Stimulated activated naive CD8-positive, alpha-beta T cell treated with anti-CD3 and anti-CD28 coated beads, Interleukin-15, Interleukin-2, amounts not matched to agents 100 U/mL and 50 U/mL, for 24 hours (primary cell): ENCODE data around the gene ZFP3.
A peak's percentile ranks its signal among the peaks of the same experiment; 100 is the strongest.
"Not testable (repeated sequence)": the region's sequence is repeated elsewhere in the genome, so short reads cannot be mapped to it uniquely, and the experiment has no call there.

ENCODE experiments used
- ATAC-seq: fragments of 150-1000 bp; cut with Tn5 transposase; one replicate; pipeline ENCODE4 v1.10.0; 2021
- DNase-seq: peaks from one replicate; pipeline ENCODE4 v3.0.0; 2021

The ZFP3 gene

DNA sequence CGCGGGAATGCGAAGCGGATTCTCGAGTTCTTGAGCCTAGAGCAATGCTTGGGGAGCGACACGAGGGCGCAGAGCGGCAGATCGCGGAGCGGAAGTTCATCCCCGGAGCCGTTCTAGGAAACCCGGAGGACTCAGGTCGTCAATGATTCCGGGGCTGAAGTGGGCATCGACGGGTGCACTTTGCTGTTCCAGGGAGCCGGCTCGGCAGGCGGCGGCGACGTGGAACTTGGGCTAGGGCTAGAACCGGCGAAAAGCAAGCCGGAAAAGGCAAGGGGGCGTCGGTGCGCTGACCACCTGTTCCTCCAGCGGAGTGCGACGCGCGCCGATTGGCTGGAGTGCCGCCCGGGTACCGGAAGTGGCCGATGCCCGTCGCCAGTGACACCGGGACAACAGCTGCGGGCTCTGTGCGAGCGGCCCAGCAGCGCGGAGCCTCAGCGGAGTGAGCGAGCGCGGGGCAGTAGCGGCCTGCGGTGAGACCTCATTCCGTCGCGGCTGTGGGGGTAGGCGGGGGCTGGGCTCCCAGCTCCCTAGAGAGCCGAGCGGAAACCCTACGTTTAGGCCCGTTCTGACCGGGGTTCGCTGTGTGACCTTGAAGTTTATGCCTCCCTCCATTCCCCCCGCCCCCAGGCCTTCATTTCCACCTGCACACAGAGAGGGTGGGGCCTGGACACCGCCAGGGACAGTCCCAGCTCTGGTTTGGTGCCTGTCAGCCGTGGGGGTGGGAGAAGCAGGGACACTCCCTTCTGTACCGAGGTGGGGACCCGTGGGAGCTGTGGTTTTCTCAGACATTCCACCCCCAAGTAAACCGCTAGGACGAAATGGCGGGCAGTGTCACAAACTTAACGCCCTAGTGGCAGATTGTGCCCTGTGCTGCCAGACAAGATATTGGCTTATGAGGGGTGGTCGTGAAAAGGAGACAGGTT is at the start of gene ZFP3:
ZFP3 (plus strand) TSS at position 362 of the 923 bp plus-strand sequence. CDS start 13,038 bp downstream, outside the sequence.
- DNase-seq (peak; percentile 81), ATAC-seq (peak; percentile 90)

DNA sequence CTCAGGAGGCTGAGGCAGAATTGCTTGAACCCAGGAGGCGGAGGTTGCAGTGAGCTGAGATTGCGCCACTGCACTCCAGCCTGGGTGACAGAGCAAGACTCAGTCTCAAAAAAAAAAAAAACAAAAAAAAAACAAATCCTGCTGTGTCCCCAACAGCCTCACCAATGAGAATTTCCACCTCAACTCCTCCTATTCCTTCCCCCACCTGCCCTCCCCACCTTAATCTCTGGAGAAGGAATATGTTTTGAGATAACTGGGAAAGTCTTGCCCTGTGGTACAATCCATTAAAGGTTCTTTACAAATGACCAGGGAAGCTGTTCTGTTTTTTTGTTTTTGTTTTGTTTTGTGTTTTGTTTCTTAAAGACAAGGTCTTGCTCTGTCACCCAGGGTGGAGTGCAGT is 48.1 kb upstream of the ZFP3 start:
- ATAC-seq, DNase-seq: not testable (repeated sequence)

DNA sequence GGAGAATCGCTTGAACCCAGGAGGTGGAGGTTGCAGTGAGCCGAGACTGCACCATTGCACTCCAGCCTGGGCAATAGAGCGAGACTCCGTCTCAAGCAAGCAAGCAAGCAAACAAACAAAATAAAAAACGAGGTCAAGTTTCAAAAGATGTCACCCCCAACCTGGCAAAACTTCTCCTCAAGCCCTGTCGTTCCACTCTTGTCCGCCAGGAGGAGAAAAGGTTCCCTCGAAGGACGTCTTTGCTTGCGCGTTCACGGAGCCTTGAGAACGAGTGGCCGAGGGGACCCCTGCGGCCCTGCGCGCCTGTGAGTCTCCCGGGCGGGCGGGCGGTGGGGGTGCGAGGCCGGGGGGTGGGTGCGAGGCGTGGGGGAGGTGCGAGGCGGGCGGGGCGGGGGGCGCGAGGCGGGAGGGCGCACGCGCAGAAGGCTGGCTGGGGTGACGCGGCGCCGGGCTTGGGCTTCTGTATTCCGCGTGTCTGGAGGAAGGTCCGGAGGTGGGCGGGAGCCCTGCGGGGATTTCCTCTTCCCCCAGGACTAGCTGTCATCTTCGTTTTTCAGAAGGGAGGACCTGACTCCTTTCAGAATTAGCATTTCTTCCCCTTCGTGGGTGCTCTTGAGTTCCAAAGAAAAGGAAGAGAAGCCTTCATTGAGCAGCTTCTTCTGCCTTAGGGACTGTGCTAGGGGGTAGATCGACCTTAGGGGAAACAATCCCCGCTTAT is 46.7 kb upstream of the ZFP3 start:
- peak; percentile 87 for DNase-seq

DNA sequence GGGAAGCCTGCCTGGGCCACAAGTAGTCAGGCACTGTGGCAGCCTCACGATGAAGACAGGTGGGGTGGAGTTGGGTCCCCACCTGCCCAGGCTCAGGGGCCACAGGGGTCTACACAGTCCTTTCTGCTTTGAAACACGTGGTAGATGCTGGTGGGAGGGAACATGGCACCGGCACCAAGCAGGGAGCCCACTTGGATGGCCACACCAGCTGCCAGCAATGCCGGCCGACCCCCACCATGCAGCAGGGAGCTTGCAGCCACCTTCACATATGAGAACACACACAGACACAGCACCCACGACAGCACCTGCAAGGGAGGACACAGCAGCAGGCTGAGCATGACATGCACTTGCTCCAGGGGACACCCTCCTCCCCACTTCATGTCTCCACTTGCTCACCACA is 45.4 kb upstream of the ZFP3 start:
- no peak for ATAC-seq
- DNase-seq: no peak

More for the DNA sequence above, 46.7 kb upstream of the ZFP3 start:
- peak; percentile 91 for ATAC-seq

DNA sequence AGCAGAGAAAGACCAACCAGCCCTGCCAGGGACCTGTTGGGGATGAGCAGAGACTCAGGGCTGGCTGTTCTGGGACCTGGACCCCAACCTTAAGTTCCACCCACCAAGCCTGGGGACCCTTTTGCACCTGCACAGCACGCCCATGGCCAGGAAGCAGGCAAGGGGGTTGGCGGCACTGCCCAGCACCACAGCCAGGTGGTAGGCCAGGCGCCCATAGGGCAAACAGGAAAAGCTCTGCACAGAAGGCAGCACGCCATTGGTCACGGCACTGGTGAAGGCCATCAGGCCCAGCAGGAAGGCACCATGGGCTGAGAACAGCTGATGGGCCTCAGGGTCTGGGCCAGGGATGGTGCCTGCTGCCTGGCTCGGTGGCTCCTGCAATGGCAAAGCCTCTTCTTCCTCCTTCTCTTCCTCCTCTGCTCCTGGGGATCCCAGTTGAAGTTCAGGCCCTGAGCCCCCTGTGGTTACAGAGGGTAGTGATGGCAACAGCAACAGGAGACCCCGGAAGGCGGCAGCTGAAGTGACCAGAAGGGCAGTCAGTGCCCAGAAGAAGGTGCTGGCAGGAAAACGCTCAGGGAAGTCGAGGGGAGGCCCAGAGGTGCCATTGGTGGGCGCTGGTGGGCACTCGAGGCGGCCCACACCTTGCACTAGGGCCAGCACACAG is 44.8 kb upstream of the ZFP3 start:
- DNase-seq (no peak), ATAC-seq (no peak)

DNA sequence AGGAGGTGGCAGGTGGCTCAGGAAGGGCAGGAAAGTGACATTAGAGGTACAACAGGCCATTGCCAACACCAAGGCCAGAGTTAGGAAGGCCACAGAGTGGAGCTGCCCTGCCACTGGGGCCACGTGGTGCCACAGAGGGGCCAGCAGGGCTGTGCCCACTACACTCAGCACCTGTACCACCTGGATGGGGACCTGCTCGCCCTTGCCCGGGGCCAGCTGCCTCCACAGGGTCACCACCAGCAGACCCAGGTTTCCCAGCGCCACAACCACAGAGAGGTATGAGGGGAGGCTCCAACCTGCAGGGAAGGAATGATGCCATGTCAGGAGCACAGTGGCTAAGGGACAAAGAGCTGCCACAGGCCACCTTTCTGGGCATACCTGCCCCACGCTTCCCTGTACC is 44.2 kb upstream of the ZFP3 start:
- DNase-seq (no peak), ATAC-seq (no peak)

DNA sequence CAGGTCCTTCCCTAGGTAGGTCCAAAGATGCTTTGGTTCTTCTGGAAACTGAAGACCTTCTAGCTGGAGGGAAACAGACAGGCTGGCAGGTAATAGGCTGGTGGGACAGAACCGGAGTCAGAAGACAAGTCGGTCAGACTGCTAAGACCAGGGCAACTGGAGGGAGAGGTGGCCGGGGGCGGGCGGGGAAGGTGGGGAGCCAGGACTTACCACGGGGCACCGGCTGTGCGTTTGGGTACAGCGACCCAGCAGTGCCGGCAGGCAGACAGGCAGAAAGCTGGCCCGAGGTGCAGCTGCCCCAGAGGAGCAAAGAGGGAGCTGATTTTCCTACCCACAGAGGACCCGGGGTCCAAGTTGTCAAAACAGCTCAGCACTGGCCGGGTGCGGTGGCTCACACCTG is 43.6 kb upstream of the ZFP3 start:
- no peak for DNase-seq
- no peak for ATAC-seq

DNA sequence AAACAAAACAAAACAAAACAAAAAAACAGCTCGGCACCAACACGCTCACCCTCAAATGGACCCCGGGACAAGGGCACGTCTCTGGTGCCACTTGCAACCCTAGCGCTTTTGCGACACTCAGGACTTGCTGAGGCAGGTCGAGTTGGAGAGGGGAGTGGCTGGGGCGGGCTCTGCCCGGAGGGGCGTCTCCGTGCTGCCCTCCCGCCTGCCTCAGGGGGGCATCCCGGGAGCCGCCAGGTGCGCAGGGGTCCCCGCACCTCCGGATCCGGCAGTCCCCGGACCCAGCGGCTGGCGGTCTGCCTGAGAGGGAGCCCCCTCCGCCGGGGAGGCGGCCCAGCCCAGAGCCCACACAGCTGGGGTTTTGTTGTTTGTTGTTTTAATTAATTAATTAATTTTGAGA is 43.0 kb upstream of the ZFP3 start, which contains the start of gene SLC52A1:
SLC52A1 (minus strand) TSS at position 112 of the 400 bp plus-strand sequence. CDS start 820 bp downstream, outside the sequence.
- no peak for ATAC-seq

DNA sequence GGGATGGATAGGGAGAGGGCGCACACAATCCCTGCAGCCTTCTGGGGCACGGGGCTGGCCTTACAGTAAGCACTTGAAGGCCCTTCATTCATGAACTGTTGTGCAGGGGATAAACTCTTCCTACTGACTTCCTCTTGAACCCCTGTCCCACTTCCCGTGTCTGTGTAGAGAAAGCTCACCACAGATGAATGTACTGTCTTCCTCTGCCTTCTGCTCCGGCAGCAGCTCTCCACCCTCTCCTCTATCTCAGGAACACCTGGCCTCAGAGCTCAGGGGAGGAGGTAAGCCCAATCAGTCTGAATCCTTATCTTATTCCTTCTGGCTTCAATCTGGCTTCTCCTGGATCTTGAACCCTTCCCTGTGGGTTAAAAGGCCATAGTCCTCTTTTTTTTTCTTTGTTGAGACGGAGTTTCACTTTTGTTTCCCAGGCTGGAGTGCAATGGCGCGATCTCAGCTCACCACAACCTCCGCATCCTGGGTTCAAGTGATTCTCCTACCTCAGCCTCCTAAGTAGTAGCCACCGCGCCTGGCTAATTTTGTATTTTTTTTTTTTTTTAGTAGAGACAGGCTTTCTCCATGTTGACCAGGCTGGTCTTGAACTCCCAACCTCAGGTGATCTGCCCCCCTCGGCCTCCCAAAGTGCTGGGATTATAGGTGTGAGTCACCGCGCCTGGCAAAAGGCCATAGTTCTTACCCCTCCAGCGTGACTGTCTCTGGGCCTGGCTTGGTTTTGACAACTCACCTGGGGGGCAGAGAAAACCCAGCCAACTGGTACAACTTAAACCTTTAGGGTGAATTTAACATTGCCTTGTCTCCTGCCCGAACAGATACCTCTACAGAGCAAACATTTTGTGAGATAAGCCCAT is 35.9 kb upstream of the ZFP3 start:
- DNase-seq: peak; percentile 27
- peak; percentile 28 for ATAC-seq

More for the DNA sequence above, 43.0 kb upstream of the ZFP3 start, which contains the start of gene SLC52A1:
- DNase-seq: no peak

DNA sequence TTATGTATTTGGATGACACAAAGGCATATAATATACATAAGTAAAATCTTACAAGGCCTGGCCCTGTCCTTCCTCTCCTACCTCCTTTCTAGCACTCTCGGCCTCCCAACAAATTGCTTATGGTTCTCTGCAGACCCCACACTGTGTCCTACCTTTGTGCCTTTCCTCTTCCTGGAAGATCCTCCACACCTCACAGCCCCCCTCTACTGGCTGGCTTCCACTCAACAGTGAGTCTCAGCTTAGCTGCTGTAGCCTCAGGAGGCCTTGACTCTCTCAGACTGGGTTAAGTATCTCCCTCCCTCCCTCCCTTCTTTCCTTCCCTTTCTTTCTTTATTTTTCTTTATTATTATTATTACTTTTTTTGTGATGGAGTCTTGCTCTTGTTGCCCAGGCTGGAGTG is 34.7 kb upstream of the ZFP3 start:
- no peak for ATAC-seq
- no peak for DNase-seq

DNA sequence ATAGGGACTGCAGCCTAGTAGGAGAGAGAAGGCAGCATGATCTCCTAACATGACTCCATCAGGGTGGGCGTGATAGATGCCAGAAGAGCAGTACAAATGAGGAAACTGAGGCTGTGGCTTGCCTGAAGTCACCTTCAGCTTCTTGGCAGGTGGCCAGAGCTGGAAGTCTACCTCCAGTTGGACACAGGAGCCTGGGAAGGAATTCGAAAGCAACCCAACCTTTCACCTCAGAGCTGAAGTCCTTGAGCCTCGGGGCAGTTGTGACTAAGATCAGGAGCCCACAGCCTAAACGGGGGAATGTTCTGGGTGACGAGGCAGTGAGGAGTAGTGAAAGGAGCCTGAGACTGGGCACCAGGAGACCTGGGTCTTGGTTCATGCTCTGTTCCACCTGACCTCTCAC is 33.6 kb upstream of the ZFP3 start:
- DNase-seq (no peak), ATAC-seq (no peak)

DNA sequence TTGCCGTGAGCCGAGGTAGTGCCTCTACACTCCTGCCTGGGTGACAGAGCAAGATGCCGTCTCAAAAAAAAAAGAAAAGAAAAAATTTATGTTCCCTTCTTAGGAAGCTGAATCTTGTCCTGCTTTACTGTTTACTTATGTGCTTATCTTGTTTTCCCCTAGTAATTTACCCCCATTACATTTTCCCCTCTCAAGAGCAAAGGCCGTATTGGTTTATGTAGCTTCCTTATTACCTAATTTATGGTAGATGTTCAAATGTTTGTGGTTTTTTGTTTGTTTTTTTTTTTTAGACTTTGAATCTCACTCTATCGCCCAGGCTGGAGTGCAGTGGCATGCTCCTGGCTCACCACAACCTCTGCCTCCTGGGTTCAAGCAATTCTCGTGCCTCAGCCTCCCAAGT is 32.8 kb upstream of the ZFP3 start:
- ATAC-seq (no peak), DNase-seq (no peak)

DNA sequence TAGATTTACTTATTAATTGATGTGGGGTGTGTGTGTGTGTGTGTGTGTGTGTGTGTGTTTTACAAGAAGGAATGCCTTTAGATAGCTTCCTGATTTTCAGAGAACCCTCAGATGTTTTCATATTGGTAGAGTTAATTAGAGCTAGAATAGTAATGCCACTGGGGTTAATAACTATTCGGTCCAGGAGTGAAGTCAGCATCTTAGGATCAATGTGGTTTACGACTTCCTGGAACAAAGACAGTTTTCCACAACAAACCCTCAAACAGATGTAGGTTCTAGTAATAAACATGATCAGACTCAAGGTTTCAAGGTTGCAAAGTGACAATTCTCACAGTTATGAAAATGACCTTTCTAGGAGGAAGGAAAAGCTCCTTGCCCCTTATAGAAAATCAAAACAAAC is 30.8 kb upstream of the ZFP3 start:
- ATAC-seq (no peak), DNase-seq (no peak)

DNA sequence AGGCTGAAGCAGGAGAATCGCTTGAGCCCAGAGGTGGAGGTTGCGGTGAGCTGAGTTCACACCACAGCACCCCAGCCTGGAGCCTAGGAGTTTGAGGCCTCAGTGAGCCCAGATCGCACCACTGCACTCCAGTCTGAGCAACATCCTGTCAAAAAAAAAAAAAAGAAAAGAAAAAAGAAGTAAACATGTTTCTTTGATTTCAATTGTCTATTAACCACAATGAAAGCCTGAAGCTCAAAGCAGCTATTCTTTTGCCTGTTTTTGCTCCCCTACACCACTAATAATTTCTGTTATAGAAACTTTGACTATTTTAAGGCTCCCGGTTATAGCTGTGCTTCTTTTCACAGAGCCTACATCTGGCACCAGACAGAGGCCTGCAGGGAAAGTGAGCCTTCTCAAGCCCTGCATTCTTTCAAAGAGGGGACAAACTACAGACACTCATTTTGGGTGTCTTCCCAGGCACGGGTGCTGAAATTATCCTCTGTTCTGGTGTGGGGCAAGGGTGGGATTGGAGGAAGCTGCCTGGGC is 28.9 kb upstream of the ZFP3 start:
- DNase-seq: no peak
- peak; percentile 69 for ATAC-seq

DNA sequence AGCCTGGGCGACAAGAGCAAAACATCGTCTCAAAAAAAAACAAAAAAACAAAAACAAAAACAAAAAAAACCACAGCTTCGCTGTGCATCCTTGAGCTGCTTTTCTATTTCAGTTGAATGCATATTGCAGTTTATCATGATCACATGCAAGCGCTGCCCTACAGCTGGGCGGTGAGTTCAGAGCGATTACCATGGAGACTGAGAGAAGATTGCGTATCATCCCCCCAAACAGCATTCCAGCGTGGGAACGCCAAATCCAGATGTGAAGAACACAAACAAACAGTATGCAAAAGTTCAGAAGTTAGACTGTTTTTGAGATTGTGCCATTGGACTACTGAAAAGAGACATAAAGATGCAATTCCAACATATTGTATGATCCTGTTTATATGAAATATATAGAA is 28.0 kb upstream of the ZFP3 start:
- DNase-seq (no peak), ATAC-seq (no peak)

DNA sequence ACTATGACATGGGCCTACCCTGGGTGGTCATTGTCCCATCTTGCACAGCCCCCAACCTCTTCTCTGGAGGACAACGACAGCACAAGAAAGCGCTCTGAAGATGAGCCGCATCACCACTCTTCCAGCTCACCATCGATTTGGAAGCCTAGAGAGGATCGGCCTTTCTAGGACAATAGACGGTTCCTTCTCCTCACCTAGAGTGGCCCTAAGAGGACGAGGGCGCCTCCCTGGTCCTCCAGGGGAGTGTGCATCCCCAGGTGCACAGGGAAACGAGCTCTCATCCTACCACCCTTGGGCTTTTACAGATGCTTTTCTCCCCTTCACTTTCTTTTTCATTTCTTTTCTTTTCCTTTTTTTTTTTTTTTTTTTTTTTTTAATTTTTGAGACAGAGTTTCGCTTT is 22.7 kb upstream of the ZFP3 start:
- ATAC-seq (no peak), DNase-seq (no peak)

DNA sequence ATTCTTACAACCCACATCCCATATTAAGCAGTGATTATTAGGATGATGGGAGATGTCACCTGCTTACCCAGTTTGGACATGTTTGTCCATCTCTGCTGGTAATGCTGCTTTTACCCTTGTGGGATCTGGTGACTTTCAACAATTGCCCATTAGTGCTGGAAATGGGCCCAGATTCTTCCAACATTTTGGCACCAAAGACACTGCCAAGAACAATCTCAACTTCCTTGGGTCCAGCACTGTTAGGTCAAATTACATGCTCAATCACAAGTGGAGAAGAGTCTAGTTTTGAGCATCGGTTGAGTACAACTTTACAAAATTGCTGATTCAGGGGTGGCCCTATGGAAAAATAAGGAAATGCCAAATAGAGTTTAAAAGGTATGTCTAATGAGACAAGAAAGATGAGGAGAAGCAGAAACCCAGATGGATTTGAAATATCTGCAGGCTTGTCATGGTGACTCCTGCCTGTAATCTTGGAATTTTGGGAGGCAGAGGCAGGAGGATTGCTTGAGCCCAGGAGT is 13.0 kb upstream of the ZFP3 start:
- ATAC-seq (no peak), DNase-seq (no peak)

DNA sequence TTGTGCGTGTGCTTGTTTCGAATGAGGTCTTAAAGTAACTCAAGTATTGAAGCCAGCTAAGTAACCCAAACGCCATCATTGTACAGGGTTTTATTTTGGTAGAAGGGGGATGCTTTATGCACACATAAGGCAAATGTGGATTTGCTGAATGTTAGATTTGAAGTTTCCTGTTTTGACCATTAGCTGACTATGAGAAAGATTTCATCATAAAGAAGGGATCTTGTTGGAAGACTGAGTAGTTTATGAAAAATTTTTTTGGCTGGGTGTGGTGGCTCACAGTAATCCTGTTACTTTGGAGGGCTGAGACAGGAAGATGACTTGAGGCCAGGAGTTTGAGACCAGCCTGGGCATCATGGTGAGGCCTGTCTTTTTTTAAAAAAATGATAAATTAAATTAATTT is 10.0 kb upstream of the ZFP3 start:
- DNase-seq (no peak), ATAC-seq (no peak)

DNA sequence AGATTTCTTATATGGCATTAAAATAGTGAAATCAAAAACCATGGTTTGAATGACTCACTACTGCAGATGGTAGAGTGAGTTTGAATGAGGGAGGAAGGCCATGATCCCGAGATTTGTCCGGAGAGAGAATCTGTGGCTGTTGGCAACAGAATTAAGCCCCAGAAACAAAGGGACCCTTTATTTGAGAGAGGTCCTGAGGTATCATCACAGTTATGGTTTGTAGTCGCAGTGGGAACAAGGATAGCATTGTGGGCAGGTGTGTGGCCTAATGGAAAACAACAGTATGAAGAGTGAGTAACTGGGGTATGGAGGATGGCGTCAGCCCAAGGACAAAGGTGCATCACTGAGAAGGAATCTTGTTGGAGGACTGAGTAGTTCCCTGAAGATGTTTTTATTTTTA is 8.5 kb upstream of the ZFP3 start:
- DNase-seq (no peak), ATAC-seq (no peak)

DNA sequence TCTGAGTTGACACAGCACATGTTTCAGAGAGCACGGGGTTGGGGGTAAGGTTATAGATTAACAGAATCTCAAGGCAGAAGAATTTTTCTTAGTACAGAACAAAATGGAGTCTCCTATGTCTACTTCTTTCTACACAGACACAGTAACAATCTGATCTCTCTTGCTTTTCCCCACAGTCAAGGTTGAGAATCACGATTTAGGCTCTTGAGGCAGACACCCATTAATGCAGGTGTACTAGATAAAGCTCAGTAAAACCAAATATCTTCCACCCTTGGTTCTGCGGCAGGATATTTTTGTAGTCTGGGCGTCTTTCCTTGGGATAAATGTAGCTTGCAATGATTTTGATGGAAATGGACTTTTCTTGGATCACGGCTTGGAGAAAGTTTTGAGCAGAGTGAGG is 2.8 kb upstream of the ZFP3 start:
- DNase-seq, ATAC-seq: not testable (repeated sequence)

DNA sequence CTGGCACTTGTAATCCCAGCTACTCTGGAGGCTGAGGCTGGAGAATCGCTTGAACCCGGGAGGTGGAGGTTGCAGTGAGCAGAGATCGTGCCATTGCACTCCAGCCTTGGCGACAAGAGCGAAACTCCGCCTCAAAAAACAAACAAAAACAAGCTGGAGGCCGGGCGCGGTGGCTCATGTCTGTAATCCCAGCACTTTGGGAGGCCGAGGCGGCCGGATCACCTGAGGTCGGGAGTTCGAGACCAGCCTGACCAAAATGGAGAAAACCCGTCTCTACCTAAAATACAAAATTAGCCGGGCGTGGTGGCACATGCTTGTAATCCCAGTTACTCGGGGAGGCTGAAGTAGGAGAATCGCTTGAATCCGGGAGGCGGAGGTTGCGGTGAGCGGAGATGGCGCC is 992 bp upstream of the ZFP3 start:
- not testable (repeated sequence) for DNase-seq, ATAC-seq
